HL-60 (cell line): ENCODE results near the gene CAMK1D.

Experiments
- CTCF ChIP-seq: IDR thresholded peaks from one replicate; pipeline ENCODE4 v1.5.1; 2011; ENCODE audit warnings: low read length, control low read depth, inconsistent platforms; ENCODE audit not compliant: insufficient read depth
- GABPA ChIP-seq: IDR thresholded peaks from 2 replicates; pipeline ENCODE4 v1.6.1; 2012; ENCODE audit warnings: low read depth
- POLR2AphosphoS5 ChIP-seq: IDR thresholded peaks from 2 replicates; pipeline ENCODE4 v1.6.1; 2012; ENCODE audit warnings: low read depth
- REST ChIP-seq: IDR thresholded peaks from 2 replicates; pipeline ENCODE4 v1.6.1; 2012; ENCODE audit warnings: low read depth; ENCODE audit not compliant: insufficient replicate concordance

GRCh38 chr10:12839941-12840611, 490.7 kb downstream of the CAMK1D start:
- TF ChIP-seq CTCF (no peak), REST (no peak), GABPA (no peak), POLR2AphosphoS5 (no peak)
